CD4-positive, alpha-beta T cell treated with Interleukin-1 beta for 1 hour (primary cell): ENCODE data around the gene PSMA8.
"Not testable (repeated sequence)": the region's sequence is repeated elsewhere in the genome, so short reads cannot be mapped to it uniquely, and the experiment has no call there.

ENCODE experiments used
- DNase-seq, 2 donors: peaks; one replicate each; pipeline ENCODE4 v3.0.0-alpha.2; 2020 to 2022

PSMA8 gene

DNA sequence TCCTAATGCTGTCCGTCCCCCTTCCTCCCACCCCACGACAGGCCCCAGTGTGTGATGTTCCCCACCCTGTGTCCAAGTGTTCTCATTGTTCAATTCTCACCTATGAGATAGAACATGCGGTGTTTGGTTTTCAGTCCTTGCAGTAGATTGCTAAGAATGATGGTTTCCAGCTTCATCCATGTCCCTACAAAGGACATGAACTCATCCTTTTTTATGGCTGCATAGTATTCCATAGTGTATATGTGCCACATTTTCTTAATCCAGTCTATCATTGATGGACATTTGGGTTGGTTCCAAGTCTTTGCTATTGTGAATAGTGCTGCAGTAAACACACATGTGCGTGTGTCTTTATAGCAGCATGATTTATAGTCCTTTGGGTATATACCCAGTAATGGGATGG lies 105.0 kb downstream of the PSMA8 start:
- DNase-seq: not testable (repeated sequence)

DNA sequence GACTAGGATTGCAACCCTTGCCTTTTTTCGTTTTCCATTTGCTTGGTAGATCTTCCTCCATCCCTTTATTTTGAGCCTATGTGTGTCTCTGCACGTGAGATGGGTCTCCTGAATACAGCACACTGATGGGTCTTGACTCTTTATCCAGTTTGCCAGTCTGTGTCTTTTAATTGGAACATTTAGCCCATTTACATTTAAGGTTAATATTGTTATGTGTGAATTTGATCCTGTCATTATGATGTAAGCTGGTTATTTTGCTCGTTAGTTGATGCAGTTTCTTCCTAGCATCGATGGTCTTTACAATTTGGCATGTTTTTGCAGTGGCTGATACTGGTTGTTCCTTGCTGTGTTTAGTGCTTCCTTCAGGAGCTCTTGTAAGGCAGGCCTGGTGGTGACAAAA lies 108.7 kb downstream of the PSMA8 start:
- not testable (repeated sequence) for DNase-seq
